Smooth muscle cell (in vitro differentiated cells): ENCODE data around the gene UBE2N. TPM values are rescaled to one million over a fixed set of nuclear protein-coding genes. Genes with fewer than 3 reads are reported as not detected.

Experiments used
- DNase-seq: peaks from one replicate; lab custom pipeline; 2025; ENCODE audit not compliant: unreplicated experiment; lab: John Stamatoyannopoulos, UW
- H2AFZ ChIP-seq: fragments of 200-600 bp; sonication (generic); 2 replicates; pipeline ENCODE4 v1.6.0; 2016; ENCODE audit warnings: antibody characterized with exemption, low read depth, mild to moderate bottlenecking
- H3F3A ChIP-seq: fragments of 200-600 bp; sonication (generic); 2 replicates; pipeline ENCODE4 v1.6.0; 2017; ENCODE audit warnings: antibody characterized with exemption, low read depth
- H3K27ac ChIP-seq: fragments of 200-600 bp; sonication (generic); 2 replicates; pipeline ENCODE4 v1.5.1; 2016; ENCODE audit warnings: low read depth, mild to moderate bottlenecking
- H3K27me3 ChIP-seq: fragments of 200-600 bp; sonication (generic); 2 replicates; pipeline ENCODE4 v1.6.1; 2016; ENCODE audit warnings: low read depth, mild to moderate bottlenecking
- H3K36me3 ChIP-seq: fragments of 200-600 bp; sonication (generic); 2 replicates; pipeline ENCODE4 v1.5.1; 2016; ENCODE audit warnings: low read depth
- H3K4me1 ChIP-seq: fragments of 200-600 bp; sonication (generic); 2 replicates; pipeline ENCODE4 v1.5.1; 2016; ENCODE audit warnings: low read depth
- H3K4me2 ChIP-seq: fragments of 200-600 bp; sonication (generic); 2 replicates; pipeline ENCODE4 v1.6.0; 2016; ENCODE audit warnings: mild to moderate bottlenecking
- H3K4me3 ChIP-seq: fragments of 200-600 bp; sonication (generic); 2 replicates; pipeline ENCODE4 v1.5.1; 2016; ENCODE audit warnings: mild to moderate bottlenecking
- H3K79me2 ChIP-seq: fragments of 200-600 bp; sonication (generic); 2 replicates; pipeline ENCODE4 v1.6.0; 2016; ENCODE audit warnings: low read depth, mild to moderate bottlenecking
- H3K9ac ChIP-seq: fragments of 200-600 bp; sonication (generic); 2 replicates; pipeline ENCODE4 v1.6.0; 2016; ENCODE audit warnings: low read depth
- H3K9me3 ChIP-seq: fragments of 200-600 bp; sonication (generic); replicated peaks from 2 replicates; pipeline ENCODE4 v1.5.1; 2016; ENCODE audit warnings: low read depth
- H4K20me1 ChIP-seq: fragments of 200-600 bp; sonication (generic); 2 replicates; pipeline ENCODE4 v1.6.0; 2016; ENCODE audit warnings: low read depth
- WGBS: methylation state at CpG from one replicate; pipeline ENCODE4 v1.1.7; 2016; ENCODE audit warnings: low lambda C conversion rate; 5-methylcytosine and 5-hydroxymethylcytosine counted together
- polyA plus RNA-seq: library from polyadenylated mRNA; unstranded; fragments of >200 nt; fragmentation: Nextera tagmentation; extraction: Ambion mirVana; gene quantifications from 2 replicates; pipeline ENCODE4 v1.2.1, GENCODE V29; 2016
- total RNA-seq: library from RNA; depleted of rRNA; stranded (reverse); fragments of >200 nt; gene quantifications from 2 replicates; pipeline ENCODE4 v1.2.3, GENCODE V29; 2014
- TF ChIP-seq, protein P1 (sequence below): fragments of 200-600 bp; sonication (generic); IDR thresholded peaks from 2 replicates; pipeline ENCODE4 v1.5.1; 2017; ENCODE audit warnings: borderline replicate concordance, mild to moderate bottlenecking, antibody characterized with exemption; ENCODE audit not compliant: insufficient read depth, poor library complexity, severe bottlenecking

The UBE2N gene
- total and polyA plus RNA-seq, 2 experiments from 2014 or later = 61.3 to 111 TPM

DNA sequence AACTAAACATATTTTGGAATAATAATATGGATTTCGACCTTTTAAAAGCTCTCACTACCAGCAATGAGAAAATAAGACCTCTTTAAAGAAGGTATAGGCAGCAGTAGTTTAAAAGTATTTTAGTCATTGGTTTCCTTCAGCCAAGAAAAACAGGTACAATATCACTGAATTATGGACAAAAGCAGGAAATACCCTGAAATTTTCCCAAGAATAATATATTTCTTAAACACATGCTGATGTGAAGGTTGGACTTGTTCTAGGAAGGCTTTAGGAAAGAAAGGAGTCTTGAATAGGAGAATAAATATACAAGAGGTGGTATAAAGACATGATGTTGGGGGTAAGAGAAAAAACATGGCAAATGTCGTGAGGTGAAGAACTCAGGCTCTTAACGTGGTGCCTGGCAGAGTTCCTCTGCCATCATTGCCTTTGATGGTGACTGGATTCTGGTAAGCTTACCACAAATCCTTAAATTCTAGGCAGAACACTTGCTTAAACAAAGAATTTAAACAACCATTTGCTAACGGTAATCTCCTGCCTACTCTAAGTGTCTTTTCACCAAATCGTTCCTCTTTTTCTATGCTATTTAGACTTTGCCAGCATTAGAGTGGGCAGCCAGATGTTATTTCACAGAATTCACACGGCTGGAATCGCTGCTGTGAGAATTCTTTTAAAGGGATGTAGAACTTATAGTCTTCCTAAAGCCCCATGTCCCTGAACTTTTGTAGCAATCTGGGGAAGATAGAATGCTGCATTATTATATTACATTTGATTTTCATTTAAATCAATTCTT is 75.9 kb downstream of the UBE2N start:
- Histone ChIP-seq H3K9ac (no peak overlapping the region), H3K4me2 (peak overlapping the region; percentile 20), H3K27ac (no peak overlapping the region), H3K9me3 (no peaks in the 10 kb centered on the region), H2AFZ (no peak overlapping the region), H3K4me3 (no peak overlapping the region), H3K4me1 (no peaks in the 10 kb centered on the region), H3F3A (peaks cover 6% of the 10 kb centered on the region), H4K20me1 (no peaks in the 10 kb centered on the region), H3K79me2 (no peaks in the 10 kb centered on the region), H3K36me3 (no peaks in the 10 kb centered on the region), H3K27me3 (no peaks in the 10 kb centered on the region)
- WGBS = 47% methylated on average over 7 of the region's 7 CpGs
- no peak for DNase-seq
- TF ChIP-seq, protein P1, sequence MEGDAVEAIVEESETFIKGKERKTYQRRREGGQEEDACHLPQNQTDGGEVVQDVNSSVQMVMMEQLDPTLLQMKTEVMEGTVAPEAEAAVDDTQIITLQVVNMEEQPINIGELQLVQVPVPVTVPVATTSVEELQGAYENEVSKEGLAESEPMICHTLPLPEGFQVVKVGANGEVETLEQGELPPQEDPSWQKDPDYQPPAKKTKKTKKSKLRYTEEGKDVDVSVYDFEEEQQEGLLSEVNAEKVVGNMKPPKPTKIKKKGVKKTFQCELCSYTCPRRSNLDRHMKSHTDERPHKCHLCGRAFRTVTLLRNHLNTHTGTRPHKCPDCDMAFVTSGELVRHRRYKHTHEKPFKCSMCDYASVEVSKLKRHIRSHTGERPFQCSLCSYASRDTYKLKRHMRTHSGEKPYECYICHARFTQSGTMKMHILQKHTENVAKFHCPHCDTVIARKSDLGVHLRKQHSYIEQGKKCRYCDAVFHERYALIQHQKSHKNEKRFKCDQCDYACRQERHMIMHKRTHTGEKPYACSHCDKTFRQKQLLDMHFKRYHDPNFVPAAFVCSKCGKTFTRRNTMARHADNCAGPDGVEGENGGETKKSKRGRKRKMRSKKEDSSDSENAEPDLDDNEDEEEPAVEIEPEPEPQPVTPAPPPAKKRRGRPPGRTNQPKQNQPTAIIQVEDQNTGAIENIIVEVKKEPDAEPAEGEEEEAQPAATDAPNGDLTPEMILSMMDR = no peak

DNA sequence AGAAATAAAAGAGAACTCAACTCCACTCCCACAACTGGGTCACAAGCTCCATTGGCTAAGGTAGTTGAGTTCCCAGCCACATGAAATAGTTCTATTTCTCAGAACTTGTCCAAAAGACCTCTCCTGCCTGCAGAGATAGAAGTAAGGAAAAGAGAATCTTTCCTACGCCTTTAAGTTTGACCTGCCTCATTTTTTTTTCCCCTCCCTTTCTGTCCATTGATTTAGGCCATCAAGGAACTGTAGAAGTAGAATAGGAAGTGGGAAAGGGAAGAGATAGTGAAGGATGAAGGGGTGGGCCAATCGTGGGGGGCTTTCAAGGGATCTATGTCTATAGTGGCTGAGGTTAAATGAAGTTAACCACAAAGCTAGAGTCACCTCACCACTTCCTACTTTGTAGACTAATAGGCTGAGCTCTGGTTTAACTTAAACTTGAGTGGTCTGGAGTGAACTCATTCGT is 77.9 kb downstream of the UBE2N start:
- Histone ChIP-seq H3K4me2 (no peak overlapping the region), H3K4me3 (no peak overlapping the region), H3K36me3 (no peaks in the 10 kb centered on the region), H3K27me3 (no peaks in the 10 kb centered on the region), H3K9ac (no peak overlapping the region), H3K4me1 (no peaks in the 10 kb centered on the region), H3K27ac (no peak overlapping the region), H2AFZ (no peak overlapping the region), H3K79me2 (no peaks in the 10 kb centered on the region), H3K9me3 (no peaks in the 10 kb centered on the region), H4K20me1 (no peaks in the 10 kb centered on the region), H3F3A (peaks cover 6% of the 10 kb centered on the region)
- DNase-seq = no peak
- WGBS = 77% methylated on average over 3 of the region's 3 CpGs
- TF ChIP-seq, protein P1 = no peak

DNA sequence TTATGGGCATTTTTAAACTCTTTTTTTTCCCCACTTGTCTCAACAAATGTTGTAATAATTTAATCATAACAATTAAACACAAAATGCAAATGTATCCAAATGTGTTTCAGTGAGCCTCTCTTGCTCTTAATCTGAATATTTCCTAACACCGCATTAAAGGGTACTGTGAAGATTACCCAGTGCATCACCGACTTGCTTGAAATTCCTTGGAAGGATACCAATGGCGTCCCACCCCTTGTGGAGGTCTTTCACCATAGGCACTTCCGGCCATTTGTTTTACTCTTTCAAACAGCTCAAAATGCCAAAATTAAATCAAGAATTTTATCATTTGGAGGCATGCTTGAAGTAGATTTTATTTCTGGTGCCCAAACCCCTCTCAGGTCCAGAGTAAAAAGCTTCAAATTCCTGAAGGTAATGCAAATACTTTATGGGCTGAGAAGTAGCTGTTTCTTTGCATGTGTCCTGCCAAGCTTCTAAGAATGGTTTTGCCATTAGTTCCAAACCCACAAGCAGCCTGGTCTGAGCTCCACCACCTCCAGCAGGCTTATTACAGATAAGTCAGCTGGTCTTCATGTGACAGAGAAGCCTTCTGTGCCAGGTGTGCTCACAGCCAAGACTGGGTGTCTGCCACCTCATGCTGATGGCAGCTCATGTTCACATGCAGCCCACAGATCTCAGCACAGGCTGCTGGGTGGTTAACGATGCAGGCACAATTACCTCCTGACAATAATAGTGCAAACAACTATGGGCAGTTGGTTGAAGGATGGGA is 80.4 kb downstream of the UBE2N start:
- Histone ChIP-seq H2AFZ (no peak overlapping the region), H3K27me3 (no peaks in the 10 kb centered on the region), H3K4me1 (no peaks in the 10 kb centered on the region), H3K36me3 (no peaks in the 10 kb centered on the region), H3K4me3 (no peak overlapping the region), H3K9me3 (no peaks in the 10 kb centered on the region), H4K20me1 (no peaks in the 10 kb centered on the region), H3K4me2 (no peak overlapping the region), H3K79me2 (no peaks in the 10 kb centered on the region), H3K9ac (no peak overlapping the region), H3F3A (peaks cover 4% of the 10 kb centered on the region), H3K27ac (no peak overlapping the region)
- WGBS = 86% methylated on average over 5 of the region's 5 CpGs
- TF ChIP-seq, protein P1 = no peak
- DNase-seq = no peak
